HepG2 (cell line): ENCODE results near the gene ZNF574. TPM values are rescaled to one million over a fixed set of nuclear protein-coding genes. Genes with fewer than 3 reads are reported as not detected.

ENCODE experiments used
- ATAC-seq: fragments of 200-7000 bp; cut with Tn5 transposase; 3 replicates; pipeline ENCODE4 v1.9.1; 2020; ENCODE audit warnings: mild to moderate bottlenecking, moderate library complexity
- BruUV-seq: library from RNA; stranded (reverse); fragments of 400-500 nt; replicated peaks from 2 replicates; lab custom pipeline; 2021; lab: Mats Ljungman, UMichigan
- CTCF ChIA-PET: fragments of 300-600 bp; formaldehyde crosslinking; extraction: SDS; loops from one replicate; lab custom pipeline; 2021; ENCODE audit warnings: low total read pairs, inconsistent platforms, low intra/inter-chr PET ratio; lab: Yijun Ruan, JAX
- POLR2A ChIA-PET: fragments of 350-600 bp; sonication (Branson Sonifier 250); formaldehyde crosslinking; loops from one replicate; lab custom pipeline; 2020; ENCODE audit warnings: antibody characterized with exemption, inconsistent platforms; lab: Yijun Ruan, JAX
- DNase-seq: peaks from one replicate; pipeline ENCODE4 v3.0.0-alpha.2; 2015; ENCODE audit warnings: low spot score
- FAIRE-seq: peaks from 3 replicates; lab custom pipeline; 2011; peaks lifted over from hg19 to GRCh38; lab: Jason Lieb, UNC
- H2AFZ ChIP-seq: one replicate; pipeline ENCODE4 v1.6.1; 2011; ENCODE audit warnings: low read length, inconsistent platforms
- H3K27ac ChIP-seq: fragments of 300-600 bp; 3 replicates; pipeline ENCODE4 v1.8.0; 2011; ENCODE audit warnings: mixed run types, mild to moderate bottlenecking, mixed read lengths, low read length, inconsistent platforms; ENCODE audit not compliant: insufficient read depth; ENCODE audit errors: extremely low read length
- H3K27me3 ChIP-seq, 2 experiments: fragments of 200-600 bp in 1 of 2; 2 replicates in 1 of 2; 3 replicates in 1 of 2; pipeline versions ENCODE4 v1.6.0 to v1.8.0; 2011; ENCODE audit warnings: low read length in 2 of 2, mild to moderate bottlenecking in 2 of 2, moderate library complexity in 2 of 2, inconsistent platforms in 1 of 2; ENCODE audit not compliant: insufficient read depth in 2 of 2, control insufficient read depth in 1 of 2
- H3K36me3 ChIP-seq, 2 experiments: fragments of 200-600 bp in 1 of 2; replicated peaks in 1 of 2; 2 replicates in 1 of 2; 3 replicates in 1 of 2; pipeline versions ENCODE4 v1.5.1 to v1.8.0; 2011; ENCODE audit warnings: low read length in 2 of 2, inconsistent platforms in 1 of 2; ENCODE audit not compliant: insufficient read depth in 2 of 2, control insufficient read depth in 1 of 2
- H3K4me1 ChIP-seq: 2 replicates; pipeline ENCODE4 v1.5.1; 2012; ENCODE audit warnings: low read length, inconsistent platforms; ENCODE audit not compliant: insufficient read depth
- H3K4me2 ChIP-seq: 2 replicates; pipeline ENCODE4 v1.6.0; 2011; ENCODE audit warnings: low read depth, low read length, inconsistent platforms
- H3K4me3 ChIP-seq, 3 experiments: fragments of 200-600 bp in 1 of 3; sonication (generic), shearing (Covaris generic) in 1 of 3; replicated peaks in 1 of 3; 2 replicates each; pipeline ENCODE4 v1.5.1; 2011 to 2016; ENCODE audit warnings: low read length in 3 of 3, inconsistent platforms in 2 of 3, low read depth in 2 of 3, mild to moderate bottlenecking in 2 of 3, control low read depth in 1 of 3, mixed read lengths in 1 of 3; ENCODE audit not compliant: insufficient read depth in 1 of 3
- H3K79me2 ChIP-seq: one replicate; pipeline ENCODE4 v1.6.1; 2011; ENCODE audit warnings: low read length, inconsistent platforms; ENCODE audit not compliant: insufficient read depth
- H3K9ac ChIP-seq: 2 replicates; pipeline ENCODE4 v1.6.0; 2011; ENCODE audit warnings: mild to moderate bottlenecking, low read depth, low read length, inconsistent platforms; ENCODE audit not compliant: insufficient read depth
- H3K9me3 ChIP-seq: 2 replicates; pipeline ENCODE4 v1.5.1; 2012; ENCODE audit warnings: mild to moderate bottlenecking, low read length
- H4K20me1 ChIP-seq: 2 replicates; pipeline ENCODE4 v1.6.0; 2011; ENCODE audit warnings: inconsistent platforms, mild to moderate bottlenecking, low read length, moderate library complexity; ENCODE audit not compliant: insufficient read depth
- ADNP ChIP-seq: sonication (generic); formaldehyde crosslinking; IDR thresholded peaks from 2 replicates; pipeline ENCODE4 v1.4.0; 2020; ENCODE audit warnings: missing genetic modification reagents
- ARNT2 ChIP-seq: sonication (generic); formaldehyde crosslinking; IDR thresholded peaks from 2 replicates; pipeline ENCODE4 v1.8.0; 2022; ENCODE audit warnings: mild to moderate bottlenecking, low read depth, missing genetic modification reagents, moderate library complexity
- BRD4 ChIP-seq: sonication (generic); formaldehyde crosslinking; IDR thresholded peaks from 2 replicates; pipeline ENCODE4 v1.4.0; 2020; ENCODE audit warnings: missing genetic modification reagents
- HNF1B ChIP-seq: sonication (generic); formaldehyde crosslinking; IDR thresholded peaks from 2 replicates; pipeline ENCODE4 v1.5.1; 2020; ENCODE audit warnings: mild to moderate bottlenecking, moderate library complexity, missing genetic modification reagents
- ISL2 ChIP-seq: sonication (generic); formaldehyde crosslinking; IDR thresholded peaks from 2 replicates; pipeline ENCODE4 v1.5.0; 2020; ENCODE audit warnings: missing genetic modification reagents
- KAT7 ChIP-seq: IDR thresholded peaks from 2 replicates; pipeline ENCODE4 v1.6.1; 2018; ENCODE audit warnings: borderline replicate concordance, missing compliant biosample characterization
- MTA3 ChIP-seq: sonication (generic); formaldehyde crosslinking; IDR thresholded peaks from 2 replicates; pipeline ENCODE4 v1.4.0; 2020; ENCODE audit warnings: missing genetic modification reagents
- PAWR ChIP-seq: sonication (generic); formaldehyde crosslinking; IDR thresholded peaks from 2 replicates; pipeline ENCODE4 v1.4.0; 2020; ENCODE audit warnings: missing genetic modification reagents, mild to moderate bottlenecking, borderline replicate concordance
- RFXANK ChIP-seq: IDR thresholded peaks from 2 replicates; pipeline ENCODE4 v1.6.1; 2016
- SMARCC2 ChIP-seq: fragments of 450-650 bp; IDR thresholded peaks from 2 replicates; pipeline ENCODE4 v1.6.1; 2017; ENCODE audit warnings: antibody characterized with exemption, mild to moderate bottlenecking
- TARDBP ChIP-seq: sonication (generic); formaldehyde crosslinking; IDR thresholded peaks from 2 replicates; pipeline ENCODE4 v1.8.0; 2022; ENCODE audit warnings: mild to moderate bottlenecking, missing genetic modification reagents
- THAP11 ChIP-seq: IDR thresholded peaks from 2 replicates; pipeline ENCODE4 v1.6.1; 2016; ENCODE audit warnings: missing biosample characterization, missing genetic modification reagents
- ZC3H13 ChIP-seq: sonication (generic); formaldehyde crosslinking; IDR thresholded peaks from 2 replicates; pipeline ENCODE4 v1.8.1; 2023; ENCODE audit warnings: mild to moderate bottlenecking, missing genetic modification reagents, moderate library complexity
- ZFP37 ChIP-seq: sonication (generic); formaldehyde crosslinking; IDR thresholded peaks from 2 replicates; pipeline ENCODE4 v1.4.0; 2020; ENCODE audit warnings: missing genetic modification reagents, borderline replicate concordance
- ZMAT3 ChIP-seq: sonication (generic); formaldehyde crosslinking; conservative IDR thresholded peaks from 2 replicates; pipeline ENCODE4 v1.7.0; 2021; ENCODE audit warnings: missing genetic modification reagents
- ZNF225 ChIP-seq: sonication (generic); formaldehyde crosslinking; IDR thresholded peaks from 2 replicates; pipeline ENCODE4 v1.4.0; 2020; ENCODE audit warnings: mild to moderate bottlenecking, missing genetic modification reagents
- ZNF350 ChIP-seq: sonication (generic); formaldehyde crosslinking; IDR thresholded peaks from 2 replicates; pipeline ENCODE4 v1.4.0; 2020; ENCODE audit warnings: mild to moderate bottlenecking, low read depth, missing genetic modification reagents, borderline replicate concordance
- ZNF607 ChIP-seq: sonication (generic); formaldehyde crosslinking; IDR thresholded peaks from 2 replicates; pipeline ENCODE4 v1.5.1; 2020; ENCODE audit warnings: missing genetic modification reagents, mild to moderate bottlenecking, borderline replicate concordance
- ZNF652 ChIP-seq: IDR thresholded peaks from 2 replicates; pipeline ENCODE4 v1.6.1; 2016; ENCODE audit warnings: low read depth, borderline replicate concordance
- ZNF83 ChIP-seq: sonication (generic); formaldehyde crosslinking; IDR thresholded peaks from 2 replicates; pipeline ENCODE4 v1.4.0; 2020; ENCODE audit warnings: missing genetic modification reagents, mild to moderate bottlenecking, borderline replicate concordance
- ZNF883 ChIP-seq: sonication (generic); formaldehyde crosslinking; IDR thresholded peaks from 2 replicates; pipeline ENCODE4 v1.5.1; 2020; ENCODE audit warnings: mild to moderate bottlenecking, missing genetic modification reagents; ENCODE audit errors: not compliant biosample characterization
- WGBS: methylation state at CpG from one replicate; pipeline ENCODE4 v1.1.6; 2017; ENCODE audit warnings: low lambda C conversion rate; 5-methylcytosine and 5-hydroxymethylcytosine counted together
- in situ Hi-C: cut with HindIII; loops from 2 replicates; pipeline ENCODE4 v1.10.0; 2017; ENCODE audit warnings: low pct_unique_long_range_greater_than_20kb; ENCODE audit not compliant: extremely low pct_ligation_motif_present
- intact Hi-C: fragments of 100-400 bp; cut with micrococcal nuclease; formaldehyde crosslinking; loops from one replicate; pipeline ENCODE4 v1.10.0; 2022; ENCODE audit not compliant: unreplicated experiment
- polyA plus RNA-seq, 8 experiments: library from polyadenylated mRNA; depleted of rRNA in 3 of 8; stranded (reverse) in 7 of 8; unstranded in 1 of 8; fragments of >200 nt; fragmentation: Illumina TruSeq in 4 of 8; extraction: Trizol in 4 of 8; gene quantifications; 2 replicates each; pipeline versions ENCODE4 v1.2.1 to v1.2.3, GENCODE V29; 2011 to 2016; ENCODE audit warnings: low read depth in 4 of 8, missing spikeins in 1 of 8, mixed read lengths in 1 of 8; ENCODE audit not compliant: insufficient read depth in 1 of 8
- total RNA-seq, 5 experiments: library from RNA; depleted of rRNA; stranded (reverse); fragments of >200 nt; fragmentation: Illumina TruSeq; extraction: Trizol; gene quantifications; 2 replicates each; pipeline ENCODE4 v1.2.3, GENCODE V29; 2016; ENCODE audit warnings: low read depth in 1 of 5
- TF ChIP-seq, protein P1 (sequence below): sonication (generic); formaldehyde crosslinking; IDR thresholded peaks from 2 replicates; pipeline ENCODE4 v1.5.1; 2020; ENCODE audit warnings: missing genetic modification reagents, mild to moderate bottlenecking, borderline replicate concordance
- TF ChIP-seq, protein P2 (sequence below): sonication (generic); formaldehyde crosslinking; conservative IDR thresholded peaks from 2 replicates; pipeline ENCODE4 v1.5.0; 2020; ENCODE audit warnings: missing genetic modification reagents

ZNF574 gene
- total and polyA plus RNA-seq, 2 of the 13 experiments (the other 11 are each of a cell fraction or from before 2014, with no cell fraction given), result 7.7 to 7.9 TPM

DNA sequence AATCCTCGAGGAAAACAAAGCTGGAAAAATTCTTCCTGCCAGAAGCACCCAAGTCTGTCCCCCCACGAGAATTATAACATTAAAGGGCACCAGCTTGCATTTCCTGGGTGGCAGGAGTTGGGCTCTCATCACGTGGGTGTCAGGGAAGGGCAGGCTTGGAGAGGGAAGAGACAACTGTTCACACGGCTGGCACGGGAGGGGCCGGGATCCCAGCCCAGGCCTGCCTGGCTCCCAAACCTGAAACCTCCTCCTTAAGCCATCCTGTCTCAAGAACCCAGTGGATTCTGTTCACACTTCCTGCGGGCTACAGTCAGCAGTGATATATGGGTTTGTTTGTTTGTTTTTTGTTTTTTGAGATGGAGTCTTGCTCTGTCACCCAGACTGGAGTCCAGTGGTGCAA lies 18.1 kb upstream of the ZNF574 start (continued):
- no peak for TF ChIP-seq HNF1B (CRISPR knock-in tag)
- TF ChIP-seq ADNP, result no peak
- TF ChIP-seq TARDBP, result no peak
- no peak for TF ChIP-seq ZC3H13 (CRISPR knock-in tag)
- no peak for TF ChIP-seq ISL2 (CRISPR knock-in tag)
- TF ChIP-seq ZNF883 (CRISPR knock-in tag), result no peak
- TF ChIP-seq ZNF83 (CRISPR knock-in tag), result no peak
- TF ChIP-seq, all 625 proteins: peak for 0

DNA sequence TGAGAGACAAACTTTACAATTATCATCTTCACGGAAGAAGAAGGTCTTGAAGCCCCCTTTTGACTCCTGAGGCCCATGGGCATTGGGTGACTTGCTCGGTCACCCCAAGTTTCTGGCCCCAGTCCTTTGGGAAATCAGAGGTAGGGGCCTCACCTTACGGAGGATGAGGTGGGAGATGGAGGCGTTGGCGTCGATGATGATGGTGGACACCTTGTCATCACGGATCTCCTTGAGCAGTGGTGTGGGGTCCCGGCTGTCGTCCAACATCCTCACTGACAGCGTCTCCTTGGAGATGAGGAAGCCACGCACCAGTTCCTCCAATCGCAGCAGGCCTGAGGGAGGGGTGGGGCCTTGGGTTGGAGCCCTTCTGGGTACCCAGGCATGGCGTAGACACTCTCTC lies 16.8 kb upstream of the ZNF574 start:
- H3K4me3 ChIP-seq, result no peak overlapping the region
- no TSS peak for BruUV-seq
- H3K4me1 ChIP-seq, result 0 out of 2 replicates have a peak, but pooled peaks cover 7% of the 10 kb centered on the region
- H3K27ac ChIP-seq, result no peak overlapping the region
- no peaks in the 10 kb centered on the region for H4K20me1 ChIP-seq
- no peak for FAIRE-seq
- in situ Hi-C loops (no loop called here), intact Hi-C loops (no loop called here)
- 75% methylated on average over 7 of the region's 13 CpGs for WGBS
- H3K4me2 ChIP-seq, result no peak overlapping the region
- H3K9ac ChIP-seq, result no peak overlapping the region
- ATAC-seq, result no peak
- H2AFZ ChIP-seq, result no peak overlapping the region
- ChIA-PET POLR2A (no interaction called here), CTCF (no interaction called here)
- no peak for DNase-seq
- H3K9me3 ChIP-seq, result no peaks in the 10 kb centered on the region
- no peaks in the 10 kb centered on the region for H3K79me2 ChIP-seq
- no peaks in the 10 kb centered on the region for H3K36me3 ChIP-seq
- H3K27me3 ChIP-seq, result peaks cover 0 to 15% of the 10 kb centered on the region in 2 experiments; a peak in 3 of 5 replicates
- TF ChIP-seq ZNF350 (no peak), ZNF225 (CRISPR knock-in tag) (no peak), SMARCC2 (no peak), KAT7 (no peak), RFXANK (CRISPR knock-in tag) (no peak), BRD4 (CRISPR knock-in tag) (no peak), THAP11 (CRISPR knock-in tag) (no peak), ZMAT3 (CRISPR knock-in tag) (no peak), ARNT2 (CRISPR knock-in tag) (no peak), ZNF652 (CRISPR knock-in tag) (no peak), MTA3 (CRISPR knock-in tag) (no peak), ZNF607 (CRISPR knock-in tag) (no peak), PAWR (CRISPR knock-in tag) (no peak), ZFP37 (CRISPR knock-in tag) (no peak)
- TF ChIP-seq, protein P1, sequence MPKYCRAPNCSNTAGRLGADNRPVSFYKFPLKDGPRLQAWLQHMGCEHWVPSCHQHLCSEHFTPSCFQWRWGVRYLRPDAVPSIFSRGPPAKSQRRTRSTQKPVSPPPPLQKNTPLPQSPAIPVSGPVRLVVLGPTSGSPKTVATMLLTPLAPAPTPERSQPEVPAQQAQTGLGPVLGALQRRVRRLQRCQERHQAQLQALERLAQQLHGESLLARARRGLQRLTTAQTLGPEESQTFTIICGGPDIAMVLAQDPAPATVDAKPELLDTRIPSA (CRISPR knock-in tag), result no peak
- TF ChIP-seq, protein P2, sequence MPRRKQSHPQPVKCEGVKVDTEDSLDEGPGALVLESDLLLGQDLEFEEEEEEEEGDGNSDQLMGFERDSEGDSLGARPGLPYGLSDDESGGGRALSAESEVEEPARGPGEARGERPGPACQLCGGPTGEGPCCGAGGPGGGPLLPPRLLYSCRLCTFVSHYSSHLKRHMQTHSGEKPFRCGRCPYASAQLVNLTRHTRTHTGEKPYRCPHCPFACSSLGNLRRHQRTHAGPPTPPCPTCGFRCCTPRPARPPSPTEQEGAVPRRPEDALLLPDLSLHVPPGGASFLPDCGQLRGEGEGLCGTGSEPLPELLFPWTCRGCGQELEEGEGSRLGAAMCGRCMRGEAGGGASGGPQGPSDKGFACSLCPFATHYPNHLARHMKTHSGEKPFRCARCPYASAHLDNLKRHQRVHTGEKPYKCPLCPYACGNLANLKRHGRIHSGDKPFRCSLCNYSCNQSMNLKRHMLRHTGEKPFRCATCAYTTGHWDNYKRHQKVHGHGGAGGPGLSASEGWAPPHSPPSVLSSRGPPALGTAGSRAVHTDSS (CRISPR knock-in tag), result no peak
